ACC112 (cell line): Measurements from ENCODE around the gene NPAP1.

Source experiments
- H2AFZ ChIP-seq: fragments of 200-600 bp; sonication (generic); one replicate; pipeline ENCODE4 v1.6.0; 2017; ENCODE audit warnings: antibody characterized with exemption, low read length; ENCODE audit not compliant: unreplicated experiment
- H3K27ac ChIP-seq: fragments of 200-600 bp; sonication (generic); 2 replicates; pipeline ENCODE4 v1.5.1; 2014; ENCODE audit warnings: low read depth, mild to moderate bottlenecking, antibody characterized with exemption, low read length, moderate library complexity
- H3K27me3 ChIP-seq: fragments of 200-600 bp; sonication (generic); 2 replicates; pipeline ENCODE4 v1.6.1; 2014; ENCODE audit warnings: mild to moderate bottlenecking, antibody characterized with exemption, low read length, moderate library complexity, mixed read lengths; ENCODE audit not compliant: insufficient read depth
- H3K36me3 ChIP-seq: fragments of 200-600 bp; sonication (generic); 2 replicates; pipeline ENCODE4 v1.6.1; 2016; ENCODE audit warnings: mild to moderate bottlenecking, antibody characterized with exemption, low read length, moderate library complexity, mixed read lengths; ENCODE audit not compliant: insufficient read depth
- H3K4me1 ChIP-seq: fragments of 200-600 bp; sonication (generic); one replicate; pipeline ENCODE4 v1.6.1; 2016; ENCODE audit warnings: low read length, mixed read lengths; ENCODE audit not compliant: insufficient read depth, unreplicated experiment, control insufficient read depth
- H3K4me3 ChIP-seq: fragments of 200-600 bp; sonication (generic); 2 replicates; pipeline ENCODE4 v1.5.1; 2014; ENCODE audit warnings: mild to moderate bottlenecking, low read depth, low read length
- H3K79me2 ChIP-seq: fragments of 200-600 bp; sonication (generic); one replicate; pipeline ENCODE4 v1.6.0; 2016; ENCODE audit warnings: low read length; ENCODE audit not compliant: control insufficient read depth, unreplicated experiment, insufficient read depth

Gene NPAP1

DNA sequence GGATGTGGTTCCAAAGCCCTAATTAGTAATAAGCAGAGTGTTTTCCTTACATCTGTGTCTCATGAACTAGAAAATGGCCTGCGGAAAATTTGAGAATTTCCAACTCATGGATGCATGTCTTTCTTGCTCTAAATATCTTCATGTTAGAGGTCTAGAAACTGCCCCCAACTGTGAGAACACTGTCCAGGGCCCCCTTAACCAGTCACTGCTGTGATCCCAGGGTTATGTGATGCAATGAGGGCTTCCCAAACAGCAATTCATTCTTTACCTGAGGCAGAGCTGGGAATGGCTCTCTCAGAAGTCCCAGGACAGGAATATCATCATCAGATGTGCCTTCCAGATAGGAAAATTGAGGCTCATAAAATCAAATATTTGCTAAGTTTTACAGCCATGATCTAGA lies 8.2 kb downstream of the NPAP1 start:
- Histone ChIP-seq H3K4me3 (no peak overlapping the region), H3K4me1 (no peaks in the 10 kb centered on the region), H2AFZ (no peak overlapping the region), H3K36me3 (no peaks in the 10 kb centered on the region), H3K27me3 (no peaks in the 10 kb centered on the region), H3K27ac (no peak overlapping the region), H3K79me2 (no peaks in the 10 kb centered on the region)

DNA sequence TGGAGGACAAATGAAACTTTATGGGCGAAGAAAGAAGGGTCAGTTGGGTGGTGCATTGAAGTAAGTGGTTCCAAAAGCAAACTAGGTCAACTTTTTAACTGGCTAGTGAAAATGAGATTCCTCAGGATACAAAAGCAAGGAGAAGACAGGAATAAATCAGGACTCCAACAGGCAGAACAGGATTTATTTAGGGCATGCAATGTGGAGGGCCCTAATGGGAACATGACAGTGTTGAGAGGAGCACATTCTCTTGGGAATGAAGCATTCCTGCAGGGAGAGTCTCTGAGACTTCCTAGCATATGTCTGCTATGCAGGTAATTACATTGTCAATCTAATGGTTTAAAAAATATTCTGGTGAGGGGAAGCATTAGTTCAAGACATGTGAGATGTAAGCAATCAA lies 8.7 kb downstream of the NPAP1 start:
- H2AFZ ChIP-seq = no peak overlapping the region
- H3K79me2 ChIP-seq = no peaks in the 10 kb centered on the region
- H3K4me3 ChIP-seq = no peak overlapping the region
- H3K27ac ChIP-seq = no peak overlapping the region
- no peaks in the 10 kb centered on the region for H3K27me3 ChIP-seq
- H3K4me1 ChIP-seq = no peaks in the 10 kb centered on the region
- no peaks in the 10 kb centered on the region for H3K36me3 ChIP-seq

GRCh38 chr15:24696201-24696600 lies 20.6 kb downstream of the NPAP1 start:
- H3K79me2 ChIP-seq = no peaks in the 10 kb centered on the region
- no peak overlapping the region for H3K4me3 ChIP-seq
- no peaks in the 10 kb centered on the region for H3K4me1 ChIP-seq
- H2AFZ ChIP-seq = no peak overlapping the region
- no peaks in the 10 kb centered on the region for H3K27me3 ChIP-seq
- H3K27ac ChIP-seq = no peak overlapping the region
- no peaks in the 10 kb centered on the region for H3K36me3 ChIP-seq

DNA sequence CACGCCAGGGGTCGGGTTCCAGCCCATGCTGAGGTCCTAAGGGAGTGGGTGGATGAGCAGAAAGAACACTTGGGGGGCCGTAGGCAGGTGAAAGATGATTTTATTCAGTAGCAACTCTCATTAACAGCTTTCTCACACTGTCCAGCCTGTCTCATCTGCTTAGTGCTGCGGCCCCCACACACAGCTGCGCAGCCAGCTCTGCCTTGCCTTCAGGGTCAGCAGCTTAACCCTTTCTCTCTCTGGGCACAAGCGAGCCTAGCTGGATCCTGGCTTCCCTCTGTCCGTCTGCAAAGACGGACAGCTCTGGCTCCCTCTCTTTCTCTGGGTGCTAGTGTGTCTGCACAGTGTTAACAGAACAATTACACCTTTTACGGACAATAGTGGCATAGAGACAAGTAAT lies 21.3 kb downstream of the NPAP1 start:
- Histone ChIP-seq H3K27ac (no peak overlapping the region), H3K79me2 (no peaks in the 10 kb centered on the region), H3K4me1 (no peaks in the 10 kb centered on the region), H3K4me3 (no peak overlapping the region), H2AFZ (no peak overlapping the region), H3K27me3 (no peaks in the 10 kb centered on the region), H3K36me3 (no peaks in the 10 kb centered on the region)

DNA sequence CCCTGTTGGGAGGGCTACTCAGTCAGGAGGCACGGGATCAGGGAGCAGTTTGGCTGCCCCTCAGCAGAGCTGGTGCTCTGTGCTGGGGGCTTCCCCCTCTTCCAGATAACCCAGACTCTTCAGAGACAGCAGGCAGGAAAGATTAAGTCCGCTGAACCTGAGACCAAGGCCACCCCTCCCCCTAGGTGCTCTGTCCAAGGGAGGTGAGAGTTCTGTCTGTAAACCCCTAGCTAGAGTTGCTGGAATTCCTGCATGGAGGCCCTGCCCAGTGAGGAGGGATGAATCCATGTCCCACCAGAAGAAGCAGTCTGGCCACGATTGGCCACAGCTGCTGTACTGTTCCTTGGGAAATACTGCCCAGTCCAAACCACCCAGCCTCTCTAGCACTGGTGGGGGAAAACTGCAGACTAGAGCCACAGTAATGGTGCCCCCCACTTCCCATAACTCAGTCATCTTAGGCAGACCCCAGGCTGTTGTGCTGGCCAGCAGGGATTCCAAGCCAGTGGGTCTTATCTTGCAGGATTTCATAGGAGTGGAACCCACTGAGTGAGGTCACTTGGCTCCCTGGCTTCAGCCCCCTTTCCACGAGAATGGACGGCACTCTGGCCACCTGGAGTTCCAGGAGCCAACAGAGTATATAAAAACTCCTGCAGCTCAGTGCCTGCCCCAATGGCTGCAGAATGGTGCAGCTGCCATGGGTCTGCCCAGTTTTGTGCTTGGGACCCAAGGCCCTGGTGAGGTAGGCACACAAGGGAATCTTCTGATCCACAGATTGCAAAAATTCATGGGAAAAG lies 42.9 kb downstream of the NPAP1 start:
- H3K36me3 ChIP-seq = no peaks in the 10 kb centered on the region
- H3K79me2 ChIP-seq = no peaks in the 10 kb centered on the region
- no peak overlapping the region for H3K27ac ChIP-seq
- no peaks in the 10 kb centered on the region for H3K4me1 ChIP-seq
- H3K4me3 ChIP-seq = no peak overlapping the region
- H2AFZ ChIP-seq = no peak overlapping the region
- no peaks in the 10 kb centered on the region for H3K27me3 ChIP-seq

GRCh38 chr15:24729760-24730159 lies 54.2 kb downstream of the NPAP1 start:
- no peaks in the 10 kb centered on the region for H3K27me3 ChIP-seq
- no peak overlapping the region for H2AFZ ChIP-seq
- no peaks in the 10 kb centered on the region for H3K79me2 ChIP-seq
- no peaks in the 10 kb centered on the region for H3K4me1 ChIP-seq
- no peak overlapping the region for H3K27ac ChIP-seq
- no peaks in the 10 kb centered on the region for H3K36me3 ChIP-seq
- no peak overlapping the region for H3K4me3 ChIP-seq
